Caco-2 (cell line): ENCODE results near the gene RRP12. TPM values are rescaled to one million over a fixed set of nuclear protein-coding genes. Genes with fewer than 3 reads are reported as not detected.

ENCODE experiments used
- BruUV-seq: library from RNA; stranded (reverse); fragments of 400-500 nt; replicated peaks from 2 replicates; lab custom pipeline; 2021; lab: Mats Ljungman, UMichigan
- CTCF ChIA-PET: fragments of 300-600 bp; sonication (Branson Sonifier 250); formaldehyde crosslinking; loops from one replicate; lab custom pipeline; 2022; ENCODE audit warnings: antibody characterized with exemption; lab: Charles Lee
- POLR2A ChIA-PET: fragments of 300-600 bp; sonication (Branson Sonifier 250); formaldehyde crosslinking; loops from one replicate; lab custom pipeline; 2022; ENCODE audit warnings: antibody characterized with exemption; lab: Charles Lee
- DNase-seq, 2 experiments: peaks; one replicate each; pipeline versions ENCODE4 v3.0.0 to v3.0.0-alpha.2; 2020 to 2022
- H3K27me3 ChIP-seq: replicated peaks from 2 replicates; pipeline ENCODE4 v1.6.0; 2011; ENCODE audit warnings: low read length; ENCODE audit not compliant: control insufficient read depth, insufficient read depth
- H3K36me3 ChIP-seq: 2 replicates; pipeline ENCODE4 v1.5.1; 2011; ENCODE audit warnings: low read length; ENCODE audit not compliant: control insufficient read depth, insufficient read depth
- H3K4me1 ChIP-seq: fragments of 250-450 bp; sonication (Bioruptor Pico); 2 replicates; pipeline ENCODE4 v1.5.1; 2020; ENCODE audit warnings: mild to moderate bottlenecking
- H3K4me3 ChIP-seq: 2 replicates; pipeline ENCODE4 v1.5.1; 2011; ENCODE audit warnings: low read depth, mild to moderate bottlenecking, control low read depth, low read length
- H3K9me3 ChIP-seq: fragments of 250-450 bp; sonication (Bioruptor Pico); 2 replicates; pipeline ENCODE4 v1.5.1; 2020; ENCODE audit warnings: mild to moderate bottlenecking, moderate library complexity
- H3K27ac Mint-ChIP-seq: one replicate; pipeline ENCODE4 v1.8.0; 2022; ENCODE audit warnings: mixed read lengths; ENCODE audit not compliant: unreplicated experiment
- H3K27me3 Mint-ChIP-seq: one replicate; pipeline ENCODE4 v1.8.0; 2022; ENCODE audit warnings: mixed read lengths; ENCODE audit not compliant: insufficient read depth, unreplicated experiment
- H3K36me3 Mint-ChIP-seq: one replicate; pipeline ENCODE4 v1.8.0; 2022; ENCODE audit warnings: mild to moderate bottlenecking, mixed read lengths; ENCODE audit not compliant: insufficient read depth, unreplicated experiment
- H3K4me1 Mint-ChIP-seq: one replicate; pipeline ENCODE4 v1.8.0; 2022; ENCODE audit warnings: low read depth, mixed read lengths; ENCODE audit not compliant: unreplicated experiment
- H3K4me3 Mint-ChIP-seq: one replicate; pipeline ENCODE4 v1.8.0; 2022; ENCODE audit warnings: mild to moderate bottlenecking, moderate library complexity, mixed read lengths; ENCODE audit not compliant: unreplicated experiment
- H3K9me3 Mint-ChIP-seq: one replicate; pipeline ENCODE4 v1.8.0; 2022; ENCODE audit warnings: mixed read lengths; ENCODE audit not compliant: unreplicated experiment
- CTCF ChIP-seq, 2 experiments: fragments of 200-600 bp in 1 of 2; IDR thresholded peaks; 1 replicate in 1 of 2; 2 replicates in 1 of 2; pipeline versions ENCODE4 v1.5.1 to v1.8.0; 2011 to 2022; ENCODE audit warnings: antibody characterized with exemption in 1 of 2, control low read depth in 1 of 2, inconsistent platforms in 1 of 2, low read depth in 1 of 2, low read length in 1 of 2, mild to moderate bottlenecking in 1 of 2, moderate library complexity in 1 of 2; ENCODE audit not compliant: insufficient read depth in 1 of 2, severe bottlenecking in 1 of 2, unreplicated experiment in 1 of 2
- intact Hi-C: fragments of 100-400 bp; cut with micrococcal nuclease; formaldehyde crosslinking; loops from one replicate; pipeline ENCODE4 v1.10.0; 2022; ENCODE audit not compliant: unreplicated experiment
- total RNA-seq: library from RNA; stranded (reverse); gene quantifications from 2 replicates; pipeline ENCODE4 v1.2.3, GENCODE V29; 2022

RRP12 gene
- total RNA-seq, 1 experiment from 2014 or later = 69.3 TPM

GRCh38 chr10:97445722-97446639 lies 44.8 kb upstream of the RRP12 start, which contains the start of the genes EXOSC1 and ZDHHC16:
EXOSC1 (minus strand) TSS chr10:97446006; CDS start chr10:97445985, 21 bp downstream.
ZDHHC16 (plus strand) TSS chr10:97446175; CDS start chr10:97451676, 5,501 bp downstream.
- peak in 1 of 2 experiments; percentile 31 for TF ChIP-seq CTCF (IDR thresholded peaks at IDR 0.05; ENCODE audit: insufficient read depth in 1 of 2, low read depth in 1 of 2, low read length in 1 of 2, severe bottlenecking in 1 of 2, unreplicated experiment in 1 of 2)
- Mint-ChIP-seq H3K27me3 (no peaks in the 10 kb centered on the region), H3K4me3 (peak within 1 kb of the TSS; percentile 94), H3K4me1 (no peaks in the 10 kb centered on the region), H3K36me3 (peaks cover 45% of the 10 kb centered on the region), H3K9me3 (no peaks in the 10 kb centered on the region), H3K27ac (peak within 1 kb of the TSS; percentile 85)
- H3K4me1 ChIP-seq = peaks cover 6% of the 10 kb centered on the region
- no peaks in the 10 kb centered on the region for H3K36me3 ChIP-seq
- H3K4me3 ChIP-seq = peak within 1 kb of the TSS; percentile 94
- no peaks in the 10 kb centered on the region for H3K9me3 ChIP-seq
- DNase-seq = peak; percentile 94 to 95
- BruUV-seq = TSS peak; percentile 71
- CTCF ChIA-PET = no interaction called here
- POLR2A ChIA-PET = no interaction called here
- H3K27me3 ChIP-seq = no peaks in the 10 kb centered on the region
- intact Hi-C loops = loop anchor here (1.0 to 2.0 kb wide), 3 partner anchors 19 to 52 kb away; partner anchors contain the start of genes MMS19 and UBTD1

- ChIA-PET CTCF (no interaction called here), POLR2A (no interaction called here)
- Histone ChIP-seq H3K27me3 (no peaks in the 10 kb centered on the region), H3K9me3 (no peaks in the 10 kb centered on the region), H3K36me3 (no peaks in the 10 kb centered on the region), H3K4me1 (peaks cover 6% of the 10 kb centered on the region), H3K4me3 (peak overlapping the region; percentile 94)
- no TSS peak for BruUV-seq
- Mint-ChIP-seq H3K36me3 (peaks cover 45% of the 10 kb centered on the region), H3K9me3 (no peaks in the 10 kb centered on the region), H3K27ac (peak overlapping the region; percentile 85), H3K4me3 (peak overlapping the region; percentile 94), H3K27me3 (no peaks in the 10 kb centered on the region), H3K4me1 (no peaks in the 10 kb centered on the region)
- DNase-seq = no peak
- TF ChIP-seq CTCF (IDR thresholded peaks at IDR 0.05; ENCODE audit: insufficient read depth in 1 of 2, low read depth in 1 of 2, low read length in 1 of 2, severe bottlenecking in 1 of 2, unreplicated experiment in 1 of 2) = no peak
- intact Hi-C loops = no loop called here
Observed at GRCh38 chr10:97445357-97445721, 44.2 kb upstream of the RRP12 start.

- TSS peak; percentile 46 for BruUV-seq
- Histone ChIP-seq H3K4me1 (peaks cover 6% of the 10 kb centered on the region), H3K36me3 (no peaks in the 10 kb centered on the region; the same call in 1 of the 2 replicates), H3K27me3 (no peaks in the 10 kb centered on the region), H3K4me3 (no peak overlapping the region), H3K9me3 (no peaks in the 10 kb centered on the region)
- H3K27ac Mint-ChIP-seq = no peak overlapping the region
- CTCF ChIA-PET = no interaction called here
- POLR2A ChIA-PET = no interaction called here
- H3K4me1 Mint-ChIP-seq = no peaks in the 10 kb centered on the region
- H3K4me3 Mint-ChIP-seq = no peak overlapping the region
- H3K36me3 Mint-ChIP-seq = peaks cover 51% of the 10 kb centered on the region
- H3K27me3 Mint-ChIP-seq = no peaks in the 10 kb centered on the region
- intact Hi-C loops = no loop called here
- TF ChIP-seq CTCF (IDR thresholded peaks at IDR 0.05; ENCODE audit: insufficient read depth in 1 of 2, low read depth in 1 of 2, low read length in 1 of 2, severe bottlenecking in 1 of 2, unreplicated experiment in 1 of 2) = no peak
- H3K9me3 Mint-ChIP-seq = no peaks in the 10 kb centered on the region
- no peak for DNase-seq
Observed at GRCh38 chr10:97444212-97444611, 43.1 kb upstream of the RRP12 start.
